Epithelial cell of esophagus (primary cell): ENCODE measurements around the gene RIPPLY3.
"Not testable (repeated sequence)": the region's sequence is repeated elsewhere in the genome, so short reads cannot be mapped to it uniquely, and the experiment has no call there.

Experiments
- DNase-seq: peaks from one replicate; pipeline ENCODE4 v3.0.0; 2010; ENCODE audit warnings: low read depth
- H3K4me3 ChIP-seq: 2 replicates; pipeline ENCODE4 v1.5.1; 2011; ENCODE audit warnings: mild to moderate bottlenecking, low read length, control low read depth
- CTCF ChIP-seq: IDR thresholded peaks from 2 replicates; pipeline ENCODE4 v1.5.1; 2011; ENCODE audit warnings: low read depth, mild to moderate bottlenecking, low read length, control low read depth, inconsistent platforms; ENCODE audit not compliant: insufficient read depth; ENCODE audit errors: missing control alignments

The RIPPLY3 gene

GRCh38 chr21:36994501-36995158 lies 11.9 kb upstream of the RIPPLY3 start:
- peak overlapping the region; percentile 21 for H3K4me3 ChIP-seq
- DNase-seq = peak; percentile 36
- no peak for TF ChIP-seq CTCF

DNA sequence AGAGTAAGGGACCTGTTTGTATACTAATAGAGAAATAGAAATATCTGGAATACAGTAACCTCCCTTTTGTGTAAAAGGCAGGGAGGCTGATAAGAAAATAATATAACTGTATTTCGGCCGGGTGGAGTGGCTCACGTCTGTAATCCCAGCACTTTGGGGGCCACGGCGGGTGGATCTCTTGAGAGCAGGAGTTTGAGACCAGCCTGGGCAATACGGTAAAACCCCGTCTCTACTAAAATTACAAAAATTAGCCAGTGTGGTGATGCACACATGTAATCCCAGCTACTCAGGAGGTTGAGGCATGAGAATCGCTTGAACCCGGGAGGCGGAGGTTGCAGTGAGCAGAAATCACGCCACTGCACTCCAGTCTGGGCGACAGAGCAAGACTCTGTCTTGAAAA lies 11.2 kb upstream of the RIPPLY3 start:
- H3K4me3 ChIP-seq = not testable (repeated sequence)

DNA sequence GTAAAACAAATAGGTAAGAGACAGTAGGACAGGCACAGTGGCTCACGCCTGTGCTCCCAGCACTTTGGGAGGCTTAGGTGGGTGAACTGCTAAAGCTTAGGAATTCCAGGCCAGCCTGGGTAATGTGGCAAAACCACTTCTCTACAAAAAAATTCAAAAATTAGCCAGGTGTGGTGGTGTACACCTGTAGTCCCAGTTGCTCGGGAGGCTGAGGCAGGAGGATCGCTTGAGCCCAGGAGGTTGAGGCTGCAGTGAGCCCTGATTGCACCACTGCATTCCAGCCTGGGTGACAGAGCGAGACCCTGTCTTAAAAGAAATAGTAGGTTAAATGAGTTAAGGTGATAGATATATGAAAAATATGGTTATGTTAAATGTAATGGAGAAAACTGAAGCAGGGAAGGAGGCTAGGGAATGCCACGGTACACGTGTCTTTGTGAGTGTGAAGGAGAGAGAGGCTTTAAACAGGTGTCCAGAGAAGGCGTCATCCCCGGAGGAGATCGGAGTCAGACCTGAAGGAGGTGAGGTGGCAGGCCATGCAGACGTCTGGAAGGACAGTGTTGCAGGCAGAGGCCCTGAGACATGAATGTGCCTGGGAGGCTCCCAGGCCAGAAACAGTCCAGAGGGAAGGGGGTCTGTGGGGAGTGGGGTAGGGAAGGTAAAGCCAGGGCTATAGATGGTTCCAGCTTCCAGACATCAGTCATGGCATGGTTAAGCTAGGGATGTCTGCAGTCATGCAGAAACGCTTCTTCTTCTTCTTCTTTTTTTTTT lies 7.2 kb upstream of the RIPPLY3 start:
- TF ChIP-seq CTCF = no peak
- no peak overlapping the region for H3K4me3 ChIP-seq
- DNase-seq = no peak

More for the DNA sequence above, 11.2 kb upstream of the RIPPLY3 start:
- DNase-seq = not testable (repeated sequence)

GRCh38 chr21:37000381-37000780 lies 6.1 kb upstream of the RIPPLY3 start:
- DNase-seq = no peak
- H3K4me3 ChIP-seq = no peak overlapping the region
- peak; percentile 10 for TF ChIP-seq CTCF

DNA sequence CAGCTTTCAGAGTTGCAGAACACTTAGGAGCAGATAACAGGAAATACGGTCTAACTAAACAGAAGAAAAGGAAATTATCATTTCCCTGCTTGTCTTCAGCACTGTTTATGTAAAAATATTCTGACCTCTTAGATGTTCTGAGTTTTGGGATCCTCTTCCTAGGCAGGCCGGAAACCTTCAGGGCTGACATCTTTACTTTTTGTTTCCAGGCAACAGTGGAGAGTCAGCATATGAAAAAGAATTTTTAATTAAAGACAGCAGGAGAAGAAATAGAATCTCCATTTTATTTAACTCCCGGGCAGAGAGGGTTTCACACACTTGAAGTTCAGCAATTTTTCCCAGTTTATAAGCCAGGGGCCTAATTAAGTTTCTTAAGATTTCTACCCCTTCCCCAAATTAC lies 5.1 kb upstream of the RIPPLY3 start:
- no peak for TF ChIP-seq CTCF
- DNase-seq = no peak
- H3K4me3 ChIP-seq = no peak overlapping the region

DNA sequence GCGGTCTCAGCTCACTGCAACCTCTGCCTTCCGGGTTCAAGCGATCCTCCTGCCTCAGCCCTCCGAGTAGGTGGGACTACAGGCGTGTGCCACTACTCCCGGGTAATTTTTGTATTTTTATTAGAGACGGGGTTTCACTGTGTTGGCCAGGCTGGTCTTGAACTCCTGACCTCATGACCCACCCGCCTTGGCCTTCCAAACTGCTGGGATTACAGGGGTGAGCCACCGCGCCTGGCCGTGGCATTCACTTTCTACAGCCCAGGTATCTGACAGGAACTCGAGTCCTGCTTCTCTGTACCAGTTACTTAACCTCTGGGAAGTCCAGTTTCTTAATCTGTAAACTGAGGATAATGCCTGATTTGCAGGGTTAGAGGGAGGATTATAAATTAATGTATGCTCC lies 3.7 kb upstream of the RIPPLY3 start:
- not testable (repeated sequence) for H3K4me3 ChIP-seq, DNase-seq

DNA sequence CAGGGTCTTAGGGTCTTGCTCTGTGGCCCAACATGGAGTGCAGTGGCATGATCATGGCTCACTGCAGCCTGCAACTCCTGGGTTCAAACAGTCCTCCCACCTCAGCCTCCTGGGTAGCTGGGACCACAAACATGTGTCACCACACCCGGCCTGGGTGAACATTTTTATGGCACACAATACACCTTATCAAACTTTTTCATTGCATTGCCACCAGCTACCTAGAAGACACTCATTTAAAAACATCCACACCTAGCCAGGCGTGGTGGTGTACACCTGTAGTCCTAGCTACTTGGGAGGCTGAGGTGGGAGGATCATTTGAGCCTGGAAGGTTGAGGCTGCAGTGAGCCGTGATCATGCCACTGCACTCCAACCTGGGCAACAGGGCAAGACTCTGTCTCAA lies 2.6 kb upstream of the RIPPLY3 start:
- not testable (repeated sequence) for H3K4me3 ChIP-seq, DNase-seq

- peak overlapping the region; percentile 34 for H3K4me3 ChIP-seq
- no peak for DNase-seq
- no peak for TF ChIP-seq CTCF
Observed at GRCh38 chr21:37005548-37006485, 685 bp upstream of the RIPPLY3 start.
